GF-D8 (cell line): Measurements from ENCODE around the gene UBE2D1.

Experiments
- DNase-seq: peaks from one replicate; lab custom pipeline; 2025; lab: John Stamatoyannopoulos, UW

UBE2D1 gene

GRCh38 chr10:58334817-58335305, at the start of gene UBE2D1:
UBE2D1 (plus strand) TSS chr10:58335006; CDS start chr10:58335202, 196 bp downstream.
- peak; percentile 45 for DNase-seq

GRCh38 chr10:58291538-58292174, 43.1 kb upstream of the UBE2D1 start:
- peak; percentile 51 for DNase-seq

DNA sequence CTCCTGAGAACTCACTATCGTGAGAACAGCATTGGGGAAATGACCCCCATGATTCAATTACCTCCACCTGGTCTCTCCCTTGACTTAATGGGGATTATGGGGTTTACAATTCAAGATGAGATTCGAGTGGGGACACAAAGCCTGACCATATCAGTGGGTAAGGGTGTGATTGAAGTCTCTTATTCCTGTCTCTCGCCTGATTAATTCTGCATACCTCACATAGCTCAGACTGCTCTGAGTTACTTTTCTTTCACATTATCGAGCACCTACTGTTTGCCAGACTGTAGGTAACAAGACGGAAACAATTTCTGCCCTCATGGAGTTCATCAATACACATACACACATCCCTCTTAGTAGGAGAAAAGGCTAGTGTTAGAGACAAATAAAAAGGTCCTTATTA, 40.8 kb upstream of the UBE2D1 start:
- DNase-seq = no peak

DNA sequence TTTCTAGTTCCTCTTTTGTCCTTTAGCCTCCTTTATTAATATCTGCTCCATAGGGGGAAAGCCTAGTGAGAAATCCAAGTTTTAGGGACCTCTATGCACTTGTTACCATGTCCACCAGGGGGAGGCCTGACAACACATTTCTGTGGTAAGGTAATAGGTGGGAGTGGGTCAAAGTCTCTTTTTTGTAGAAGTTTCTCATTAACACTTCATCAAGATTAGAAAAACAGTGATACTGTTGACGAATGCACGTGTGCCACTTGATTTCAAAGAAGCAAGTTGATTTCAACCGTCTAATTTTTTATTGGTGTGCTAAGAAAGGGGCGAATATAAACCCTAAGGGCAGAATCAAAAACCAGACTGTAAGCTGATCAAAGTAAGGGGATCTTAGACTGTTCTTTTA, 35.2 kb upstream of the UBE2D1 start:
- DNase-seq = peak; percentile 58

GRCh38 chr10:58300676-58301075, 34.1 kb upstream of the UBE2D1 start:
- DNase-seq = no peak

- no peak for DNase-seq
These were observed 32.6 kb upstream of the UBE2D1 start for GRCh38 chr10:58302254-58302653.

DNA sequence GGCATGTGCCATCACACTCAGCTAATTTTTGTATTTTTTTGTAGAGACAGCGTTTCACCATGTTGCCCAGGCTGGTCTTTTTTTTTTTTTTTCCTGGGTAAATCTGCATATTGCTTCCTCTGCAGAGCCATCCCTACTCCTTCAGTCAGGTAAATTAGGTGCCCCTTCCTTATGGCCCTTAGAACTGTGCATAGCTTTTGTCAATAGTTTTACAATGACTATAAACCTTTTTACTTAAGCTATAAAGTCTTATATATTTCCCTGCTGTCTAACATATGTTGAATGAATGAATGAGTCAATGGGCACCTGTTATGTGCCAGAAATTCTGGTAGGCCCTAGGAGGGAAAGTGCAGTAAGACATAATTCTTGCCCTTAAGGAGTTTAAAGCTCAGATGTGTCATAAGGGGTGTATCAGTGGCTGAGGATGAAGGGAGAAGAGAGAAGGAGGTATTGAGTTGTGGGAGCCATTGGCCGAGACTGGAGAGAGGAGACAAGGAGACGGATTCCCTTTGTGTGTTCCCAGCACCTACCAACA, 30.6 kb upstream of the UBE2D1 start:
- no peak for DNase-seq

DNA sequence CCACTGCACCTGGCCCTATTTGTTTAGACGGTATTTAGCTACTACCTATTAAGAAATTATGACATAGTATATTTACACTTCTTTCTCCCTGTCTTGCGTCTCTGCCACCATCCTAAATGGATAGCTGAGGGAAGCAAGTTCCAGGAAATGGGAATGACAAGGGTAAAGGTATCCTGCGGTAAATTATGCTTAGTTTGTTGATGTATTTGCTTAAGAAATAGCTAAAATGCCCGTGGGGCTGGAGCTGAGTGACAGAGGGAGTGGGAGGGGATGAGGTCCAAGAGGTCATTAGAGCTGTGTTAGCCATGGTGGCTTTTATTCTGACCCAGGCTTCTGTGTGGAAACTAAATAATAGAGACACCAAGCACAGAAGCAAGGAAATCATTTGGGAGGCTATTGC, 29.0 kb upstream of the UBE2D1 start:
- no peak for DNase-seq

DNA sequence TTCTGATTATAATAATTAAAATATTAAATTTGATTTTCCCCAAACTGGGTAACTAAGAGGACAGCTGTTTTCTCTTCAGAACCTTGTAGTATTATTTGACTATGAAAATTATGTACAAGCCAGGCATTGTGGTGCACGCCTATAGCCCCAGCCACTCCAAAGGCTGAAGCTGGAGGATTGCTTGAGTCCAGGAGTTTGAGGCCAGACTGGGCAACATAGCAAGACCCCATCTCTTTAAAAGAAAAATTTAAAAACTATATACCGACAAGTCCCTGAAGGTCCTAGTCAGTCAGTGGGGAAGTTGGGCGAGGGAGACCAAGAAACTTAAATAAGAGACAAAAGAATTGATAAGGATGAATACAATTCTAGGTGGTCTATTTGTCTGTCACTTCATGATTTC, 27.1 kb upstream of the UBE2D1 start:
- DNase-seq = no peak

DNA sequence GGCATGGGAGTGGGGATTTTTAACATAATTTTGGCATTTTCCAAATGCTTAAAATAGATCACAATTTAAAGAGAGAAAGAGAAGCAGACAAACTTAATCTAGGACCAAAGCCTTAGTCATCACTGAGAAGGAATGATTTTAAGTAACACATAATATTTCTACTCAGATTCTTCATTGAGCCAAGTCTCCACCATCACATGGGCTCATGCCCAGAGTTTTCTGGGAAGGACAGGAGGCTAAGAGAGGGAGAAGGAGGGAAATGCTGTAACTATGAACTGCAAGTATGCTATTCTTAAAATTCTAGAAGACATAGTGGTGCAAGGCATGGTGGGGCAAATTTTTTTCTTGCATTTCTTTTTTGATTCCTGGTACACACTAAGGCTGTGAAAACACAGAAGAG, 23.8 kb upstream of the UBE2D1 start:
- no peak for DNase-seq

GRCh38 chr10:58316874-58317273, 17.9 kb upstream of the UBE2D1 start:
- DNase-seq = no peak

- DNase-seq = no peak
These were observed 16.5 kb upstream of the UBE2D1 start for GRCh38 chr10:58318346-58318745.

GRCh38 chr10:58319599-58319998, 15.2 kb upstream of the UBE2D1 start:
- DNase-seq = no peak

DNA sequence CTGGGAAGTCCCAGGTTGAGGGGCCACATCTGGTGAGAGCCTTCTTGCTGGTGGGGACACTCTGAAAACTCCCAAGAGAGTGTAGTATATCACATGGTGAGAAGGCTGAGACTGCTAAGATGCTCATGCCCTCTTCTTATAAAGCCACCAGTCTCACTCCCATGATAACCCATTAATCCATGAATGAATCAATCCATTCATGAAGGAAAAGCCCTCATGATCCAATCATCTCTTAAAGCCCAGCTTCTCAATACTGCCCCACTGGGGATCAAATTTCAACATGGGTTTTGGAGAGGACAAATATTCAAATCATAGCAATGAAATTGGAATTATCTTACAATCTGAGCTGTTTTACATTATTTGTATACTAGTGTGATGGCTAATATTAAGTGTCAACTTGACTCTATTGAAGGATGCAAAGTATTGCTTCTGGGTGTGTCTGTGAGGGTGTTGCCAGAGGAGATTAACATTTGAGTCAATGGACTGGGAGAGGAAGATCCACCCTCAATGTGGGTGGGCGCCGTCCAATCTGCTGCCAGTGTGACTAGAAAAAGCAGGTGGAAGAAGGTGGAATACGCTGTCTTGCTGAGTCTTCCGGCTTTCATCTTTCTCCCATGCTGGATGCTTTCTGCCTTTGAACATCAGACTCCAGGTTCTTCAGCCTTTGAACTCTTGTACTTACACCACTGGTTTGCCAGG, 14.3 kb upstream of the UBE2D1 start:
- DNase-seq = peak; percentile 10

GRCh38 chr10:58322072-58322834, 12.6 kb upstream of the UBE2D1 start:
- DNase-seq = peak; percentile 96

DNA sequence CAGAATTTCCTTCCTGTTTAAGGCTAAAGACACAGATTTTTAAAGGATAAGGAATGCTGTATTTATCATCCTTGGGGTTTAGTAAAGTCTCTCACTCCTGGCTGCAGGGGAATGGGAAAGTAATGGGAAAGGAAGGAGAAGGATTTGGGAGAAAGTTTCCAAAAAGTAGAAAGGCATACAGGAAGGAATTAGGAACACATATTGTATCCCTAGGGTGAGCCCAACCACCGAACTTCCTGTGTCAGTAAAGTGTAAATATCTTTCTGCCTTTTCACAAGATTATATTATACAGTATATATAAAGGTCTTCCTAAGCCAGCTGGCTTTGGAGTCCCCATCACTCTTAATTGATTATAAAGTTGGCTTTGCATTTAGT, 12.0 kb upstream of the UBE2D1 start:
- no peak for DNase-seq

DNA sequence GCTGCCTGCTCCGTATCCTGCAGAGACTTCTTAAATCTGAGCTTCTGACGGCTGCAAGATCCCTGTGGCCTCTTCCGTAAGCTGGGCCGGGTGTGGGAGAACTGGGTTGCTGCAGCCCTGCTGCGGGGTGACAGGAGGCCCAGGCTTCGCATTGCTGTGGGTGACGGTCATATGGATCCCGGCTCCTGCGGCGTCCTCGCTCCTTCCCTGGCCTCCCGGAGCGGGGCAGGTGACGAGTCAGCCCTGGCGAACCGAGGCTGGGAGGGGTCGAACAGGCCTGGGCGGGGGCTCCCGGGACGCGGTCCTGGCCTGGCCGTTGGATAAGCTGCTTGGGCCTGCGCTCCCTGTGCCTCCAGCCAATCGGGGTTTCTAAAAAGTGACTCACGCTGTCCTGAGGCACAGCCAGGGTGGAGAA, 7.8 kb upstream of the UBE2D1 start:
- no peak for DNase-seq

DNA sequence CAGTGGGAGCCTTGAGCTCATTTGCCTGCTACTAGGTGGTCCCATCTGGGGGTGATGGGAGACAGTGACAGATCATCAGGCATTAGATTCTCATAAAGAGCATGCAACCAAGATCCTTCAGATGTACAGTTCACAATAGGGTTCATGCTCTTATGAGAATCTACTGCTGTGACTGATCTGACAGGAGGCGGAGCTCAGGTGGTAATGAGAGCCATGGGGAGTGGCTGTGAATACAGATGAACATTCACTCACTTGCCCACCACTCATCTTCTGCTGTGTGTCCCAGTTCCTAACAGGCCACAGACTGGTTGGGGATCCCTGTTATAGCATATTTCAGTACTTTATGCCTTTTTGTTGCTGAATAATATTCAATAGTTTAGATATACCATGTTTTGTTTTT, 6.6 kb upstream of the UBE2D1 start:
- no peak for DNase-seq

GRCh38 chr10:58330431-58330830, 4.4 kb upstream of the UBE2D1 start:
- DNase-seq = peak; percentile 26

GRCh38 chr10:58331646-58332045, 3.2 kb upstream of the UBE2D1 start:
- no peak for DNase-seq

GRCh38 chr10:58335306-58336005, 650 bp downstream of the UBE2D1 start:
- no peak for DNase-seq

GRCh38 chr10:58336242-58336641, 1.4 kb downstream of the UBE2D1 start:
- no peak for DNase-seq
